Measurements from ENCODE around the gene LRRC49. TPM values are rescaled to one million over a fixed set of nuclear protein-coding genes. Genes with fewer than 3 reads are reported as not detected.

LRRC49 gene
- polyA plus RNA-seq, 2 of the 4 experiments (the other 2 are of a cell fraction) = 10.0 to 14.3 TPM

DNA sequence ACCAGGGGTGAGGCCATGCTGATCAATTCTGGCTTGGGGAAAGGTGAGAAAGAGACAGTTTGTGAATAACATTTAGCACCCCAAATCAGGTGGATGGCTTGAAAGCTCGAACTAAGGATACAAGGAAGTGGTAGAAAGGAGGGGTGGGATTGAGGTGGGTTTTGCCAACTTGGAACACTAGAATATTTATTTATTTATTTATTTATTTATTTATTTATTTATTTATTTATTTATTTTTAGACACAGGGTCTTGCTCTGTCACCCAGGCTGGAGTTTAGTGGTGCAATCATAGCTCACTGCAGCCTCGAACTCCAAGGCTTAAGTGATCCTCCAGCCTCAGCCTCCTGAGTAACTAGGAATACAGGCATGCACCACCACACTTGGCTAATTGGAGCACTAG, 191.6 kb downstream of the LRRC49 start:
- no peak for ATAC-seq
- Histone ChIP-seq H3K4me1 (peaks cover 7% of the 10 kb centered on the region; the same call in 1 of the 3 replicates), H3K4me2 (no peak overlapping the region), H3K9me3 (peaks cover 5% of the 10 kb centered on the region; the same call in 2 of the 3 replicates), H3K27ac (no peak overlapping the region), H3K4me3 (no peak overlapping the region)
- TF ChIP-seq, protein P1, sequence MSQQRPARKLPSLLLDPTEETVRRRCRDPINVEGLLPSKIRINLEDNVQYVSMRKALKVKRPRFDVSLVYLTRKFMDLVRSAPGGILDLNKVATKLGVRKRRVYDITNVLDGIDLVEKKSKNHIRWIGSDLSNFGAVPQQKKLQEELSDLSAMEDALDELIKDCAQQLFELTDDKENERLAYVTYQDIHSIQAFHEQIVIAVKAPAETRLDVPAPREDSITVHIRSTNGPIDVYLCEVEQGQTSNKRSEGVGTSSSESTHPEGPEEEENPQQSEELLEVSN (IDR thresholded peaks at IDR 0.05; ENCODE audit: borderline replicate concordance, low read depth) = no peak
- peak; percentile 88 for TF ChIP-seq ZC3H11A (IDR thresholded peaks at IDR 0.05)
- TF ChIP-seq CHD2 (IDR thresholded peaks at IDR 0.05; ENCODE audit: low read length, partially characterized antibody) = no peak
- no peak for TF ChIP-seq NPAS2 (CRISPR knock-in tag; IDR thresholded peaks at IDR 0.05; ENCODE audit: borderline replicate concordance)
- CTCF ChIA-PET = no interaction called here
- POLR2A ChIA-PET = no interaction called here
- no peak for FAIRE-seq
- WGBS (ENCODE audit: missing lambda C conversion rate) = 37% methylated on average over 2 of the region's 2 CpGs
- DNase-seq (ENCODE audit: low read depth in 1 of 2, low spot score in 1 of 2) = no peak

DNA sequence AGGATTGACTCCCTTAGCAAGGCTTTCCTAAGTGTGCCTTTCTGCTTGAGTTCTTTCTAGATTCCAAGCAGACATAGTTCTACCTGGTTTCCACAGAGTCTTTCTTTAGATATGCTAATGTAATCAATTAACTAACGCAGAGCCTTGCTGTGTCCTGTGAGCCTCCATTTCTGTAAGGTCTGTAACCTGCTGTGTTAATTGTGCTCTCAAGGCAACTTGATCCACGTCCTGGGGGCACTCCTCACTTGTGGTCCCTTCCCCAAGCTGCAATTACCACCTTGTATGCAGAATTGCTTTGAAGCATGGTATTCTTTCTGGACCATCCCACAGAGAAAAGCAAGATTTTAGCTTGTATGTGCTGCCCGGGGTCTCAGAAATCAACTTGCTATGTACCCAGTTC, 193.2 kb downstream of the LRRC49 start:
- no peak for FAIRE-seq
- no peak for DNase-seq (ENCODE audit: low read depth in 1 of 2, low spot score in 1 of 2)
- no peak overlapping the region for H3K4me2 ChIP-seq
- no peak for TF ChIP-seq CBX2 (IDR thresholded peaks at IDR 0.05; ENCODE audit: borderline replicate concordance, low read depth)
- TF ChIP-seq, protein P2, sequence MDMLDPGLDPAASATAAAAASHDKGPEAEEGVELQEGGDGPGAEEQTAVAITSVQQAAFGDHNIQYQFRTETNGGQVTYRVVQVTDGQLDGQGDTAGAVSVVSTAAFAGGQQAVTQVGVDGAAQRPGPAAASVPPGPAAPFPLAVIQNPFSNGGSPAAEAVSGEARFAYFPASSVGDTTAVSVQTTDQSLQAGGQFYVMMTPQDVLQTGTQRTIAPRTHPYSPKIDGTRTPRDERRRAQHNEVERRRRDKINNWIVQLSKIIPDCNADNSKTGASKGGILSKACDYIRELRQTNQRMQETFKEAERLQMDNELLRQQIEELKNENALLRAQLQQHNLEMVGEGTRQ (IDR thresholded peaks at IDR 0.05) = no peak
- no peak for TF ChIP-seq KDM1A (IDR thresholded peaks at IDR 0.05; ENCODE audit: low read depth)
- TF ChIP-seq BHLHE40 (IDR thresholded peaks at IDR 0.05; ENCODE audit: low read depth, low read length) = no peak
- no peak for TF ChIP-seq ZC3H11A (IDR thresholded peaks at IDR 0.05)
- TF ChIP-seq, protein P3, sequence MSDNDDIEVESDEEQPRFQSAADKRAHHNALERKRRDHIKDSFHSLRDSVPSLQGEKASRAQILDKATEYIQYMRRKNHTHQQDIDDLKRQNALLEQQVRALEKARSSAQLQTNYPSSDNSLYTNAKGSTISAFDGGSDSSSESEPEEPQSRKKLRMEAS (IDR thresholded peaks at IDR 0.05) = no peak
- TF ChIP-seq HOXB13 (CRISPR knock-in tag; IDR thresholded peaks at IDR 0.05; ENCODE audit: low read depth) = no peak
- H3K4me1 ChIP-seq = no peaks in the 10 kb centered on the region
- no peak overlapping the region for H3K27ac ChIP-seq
- ChIA-PET POLR2A (no interaction called here), CTCF (interaction anchor here (1.2 to 1.4 kb wide), 2 partner anchors 9 to 47 kb away, joined by 4 read pairs; no protein-coding TSS in a partner anchor)
- no peak overlapping the region for H3K4me3 ChIP-seq
- H3K9me3 ChIP-seq = peaks cover 5% of the 10 kb centered on the region; the same call in 2 of the 3 replicates
- ATAC-seq = no peak
- 48% methylated on average over 3 of the region's 3 CpGs for WGBS (ENCODE audit: missing lambda C conversion rate)

DNA sequence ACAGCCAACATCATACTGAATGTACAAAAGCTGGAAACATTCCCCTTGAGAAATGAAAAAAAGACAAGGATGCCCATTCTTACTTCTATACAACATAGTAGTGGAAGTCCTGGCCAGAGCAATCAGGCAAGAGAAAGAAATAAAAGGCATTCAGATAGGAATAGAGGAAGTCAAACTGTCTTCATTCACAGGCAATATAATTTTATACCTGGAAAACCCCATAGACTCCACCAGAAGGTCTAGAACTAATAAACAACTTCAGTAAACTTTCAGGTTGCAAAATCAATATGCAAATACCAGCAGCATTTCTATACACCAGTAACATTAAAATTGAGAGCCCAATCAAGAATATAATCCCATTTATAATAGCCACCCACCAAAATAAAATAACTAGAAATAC, 195.5 kb downstream of the LRRC49 start:
- TF ChIP-seq FOSB (CRISPR knock-in tag; IDR thresholded peaks at IDR 0.05) (no peak), CBX2 (IDR thresholded peaks at IDR 0.05; ENCODE audit: borderline replicate concordance, low read depth) (no peak), RAD21 (conservative IDR thresholded peaks at IDR 0.05 in 1 of 2, IDR thresholded peaks at IDR 0.05 in 1 of 2) (no peak), GATA3 (IDR thresholded peaks at IDR 0.05; ENCODE audit: borderline replicate concordance) (no peak), CHD4 (IDR thresholded peaks at IDR 0.05; ENCODE audit: borderline replicate concordance) (no peak), PHF8 (IDR thresholded peaks at IDR 0.05; ENCODE audit: borderline replicate concordance, low read depth) (no peak), JUN (IDR thresholded peaks at IDR 0.05) (no peak), TP53 (CRISPR knock-in tag; IDR thresholded peaks at IDR 0.05) (no peak), MAZ (IDR thresholded peaks at IDR 0.05; ENCODE audit: borderline replicate concordance, low read depth, low read length) (no peak), MAFK (IDR thresholded peaks at IDR 0.05; ENCODE audit: partially characterized antibody) (no peak), ZFP36 (IDR thresholded peaks at IDR 0.05; ENCODE audit: borderline replicate concordance, partially characterized antibody) (no peak), HEYL (CRISPR knock-in tag; IDR thresholded peaks at IDR 0.05) (no peak), ZNF302 (CRISPR knock-in tag; IDR thresholded peaks at IDR 0.05) (no peak)
- TF ChIP-seq, protein P1 (IDR thresholded peaks at IDR 0.05; ENCODE audit: borderline replicate concordance, low read depth) = no peak
- ATAC-seq = no peak
- ChIA-PET POLR2A (no interaction called here), CTCF (interaction anchor here (0.8 kb wide), 1 partner anchor 342 kb away, joined by 3 read pairs; no protein-coding TSS in a partner anchor)
- H3K9me3 ChIP-seq = peaks cover 5% of the 10 kb centered on the region; the same call in 2 of the 3 replicates
- no peak for FAIRE-seq
- DNase-seq (ENCODE audit: low read depth in 1 of 2, low spot score in 1 of 2) = no peak
- no peak overlapping the region for H3K4me3 ChIP-seq
- 0 out of 3 replicates have a peak, but pooled peaks cover 4% of the 10 kb centered on the region for H3K4me1 ChIP-seq
- H3K4me2 ChIP-seq = no peak overlapping the region
- H3K27ac ChIP-seq = no peak overlapping the region

Measured in A549 (cell line).